K562 (cell line): ENCODE measurements around the gene TUBE1. TPM values are rescaled to one million over a fixed set of nuclear protein-coding genes. Genes with fewer than 3 reads are reported as not detected.

Experiments
- COPS2 ChIP-seq: fragments of 450-650 bp; conservative IDR thresholded peaks from 2 replicates; pipeline ENCODE4 v1.6.1; 2016; ENCODE audit warnings: mild to moderate bottlenecking, moderate library complexity
- CXXC5 ChIP-seq: fragments of 250-450 bp; sonication (Bioruptor Pico); IDR thresholded peaks from 2 replicates; pipeline ENCODE4 v1.8.0; 2022; ENCODE audit warnings: inconsistent platforms, mild to moderate bottlenecking, moderate library complexity
- FOXK1 ChIP-seq: sonication (generic); formaldehyde crosslinking; IDR thresholded peaks from 2 replicates; pipeline ENCODE4 v1.8.0; 2022; ENCODE audit warnings: missing genetic modification reagents, mild to moderate bottlenecking, borderline replicate concordance
- FOXP1 ChIP-seq: sonication (generic); formaldehyde crosslinking; IDR thresholded peaks from 2 replicates; pipeline ENCODE4 v1.8.0; 2022; ENCODE audit warnings: mild to moderate bottlenecking, missing genetic modification reagents
- GABPB1 ChIP-seq: sonication (generic); formaldehyde crosslinking; IDR thresholded peaks from 2 replicates; pipeline ENCODE4 v1.8.0; 2022; ENCODE audit warnings: mild to moderate bottlenecking, missing genetic modification reagents
- GATAD2A ChIP-seq: fragments of 450-650 bp; IDR thresholded peaks from 2 replicates; pipeline ENCODE4 v1.6.1; 2017
- GTF2F1 ChIP-seq: IDR thresholded peaks from 2 replicates; pipeline ENCODE4 v1.6.1; 2011; ENCODE audit warnings: low read depth, low read length, improper control_type of control experiment
- HDAC3 ChIP-seq: fragments of 450-650 bp; IDR thresholded peaks from 2 replicates; pipeline ENCODE4 v1.6.1; 2018; ENCODE audit warnings: borderline replicate concordance, mild to moderate bottlenecking, moderate library complexity; ENCODE audit not compliant: partially characterized antibody
- HMGN3 ChIP-seq: IDR thresholded peaks from 2 replicates; pipeline ENCODE4 v1.6.1; 2011; ENCODE audit warnings: borderline replicate concordance, low read depth, mild to moderate bottlenecking, mixed read lengths, low read length; ENCODE audit not compliant: insufficient read length; ENCODE audit errors: extremely low read depth
- KAT7 ChIP-seq: sonication (generic); formaldehyde crosslinking; IDR thresholded peaks from 2 replicates; pipeline ENCODE4 v1.8.0; 2022; ENCODE audit warnings: missing genetic modification reagents, mild to moderate bottlenecking, borderline replicate concordance
- KDM2B ChIP-seq: fragments of 250-450 bp; sonication (Bioruptor Pico); IDR thresholded peaks from 2 replicates; pipeline ENCODE4 v1.8.0; 2021; ENCODE audit warnings: mild to moderate bottlenecking, moderate library complexity
- MAX ChIP-seq: sonication (generic); formaldehyde crosslinking; IDR thresholded peaks from 2 replicates; pipeline ENCODE4 v1.9.0; 2022; ENCODE audit warnings: mild to moderate bottlenecking, missing genetic modification reagents
- MAZ ChIP-seq, 2 experiments: fragments of 450-650 bp in 1 of 2; sonication (generic) in 1 of 2; formaldehyde crosslinking; IDR thresholded peaks in 1 of 2; conservative IDR thresholded peaks in 1 of 2; 2 replicates each; pipeline versions ENCODE4 v1.4.0 to v1.5.0; 2020; ENCODE audit warnings: mild to moderate bottlenecking in 1 of 2, missing genetic modification reagents in 1 of 2
- MTA1 ChIP-seq: fragments of 450-650 bp; IDR thresholded peaks from 2 replicates; pipeline ENCODE4 v1.6.1; 2017; ENCODE audit warnings: borderline replicate concordance
- PHF8 ChIP-seq: fragments of 200-600 bp; sonication (generic); IDR thresholded peaks from 2 replicates; pipeline ENCODE4 v1.6.1; 2012; ENCODE audit warnings: mixed run types, mild to moderate bottlenecking, inconsistent platforms, low read length, moderate library complexity, borderline replicate concordance
- POLR2A ChIP-seq: fragments of 450-650 bp; conservative IDR thresholded peaks from 2 replicates; pipeline ENCODE4 v1.6.1; 2016
- POLR2B ChIP-seq: fragments of 450-650 bp; IDR thresholded peaks from 2 replicates; pipeline ENCODE4 v1.6.1; 2018; ENCODE audit warnings: low read depth; ENCODE audit not compliant: partially characterized antibody
- RBBP5 ChIP-seq: fragments of 200-600 bp; sonication (generic); IDR thresholded peaks from 2 replicates; pipeline ENCODE4 v1.6.1; 2012; ENCODE audit warnings: borderline replicate concordance, mild to moderate bottlenecking, low read length, control low read depth, inconsistent platforms; ENCODE audit not compliant: insufficient read depth, poor library complexity, severe bottlenecking
- RFX1 ChIP-seq: fragments of 450-650 bp; IDR thresholded peaks from 2 replicates; pipeline ENCODE4 v1.6.1; 2016; ENCODE audit warnings: mild to moderate bottlenecking, moderate library complexity
- SAP30 ChIP-seq: fragments of 200-600 bp; sonication (generic); IDR thresholded peaks from 2 replicates; pipeline ENCODE4 v1.6.1; 2012; ENCODE audit warnings: borderline replicate concordance, low read depth, mild to moderate bottlenecking, moderate library complexity, low read length, control low read depth, inconsistent platforms; ENCODE audit not compliant: insufficient read depth, poor library complexity, severe bottlenecking
- SP2 ChIP-seq: IDR thresholded peaks from 2 replicates; pipeline ENCODE4 v1.6.1; 2011; ENCODE audit warnings: mild to moderate bottlenecking, low read depth, low read length, moderate library complexity; ENCODE audit not compliant: poor library complexity, severe bottlenecking; ENCODE audit errors: extremely low read depth
- SUPT5H ChIP-seq: fragments of 450-650 bp; IDR thresholded peaks from 2 replicates; pipeline ENCODE4 v1.6.1; 2016
- ZNF197 ChIP-seq: fragments of 200-800 bp; sonication (Bioruptor generic); IDR thresholded peaks from 2 replicates; pipeline ENCODE4 v1.6.1; 2016; ENCODE audit warnings: low read depth, missing genetic modification characterization, missing compliant biosample characterization
- ZNF431 ChIP-seq: sonication (generic); formaldehyde crosslinking; IDR thresholded peaks from 2 replicates; pipeline ENCODE4 v1.8.0; 2022; ENCODE audit warnings: mild to moderate bottlenecking, missing genetic modification reagents
- polyA plus RNA-seq, 8 experiments: library from polyadenylated mRNA; depleted of rRNA in 4 of 8; stranded (reverse) in 5 of 8; unstranded in 3 of 8; fragments of >200 nt; fragmentation: Nextera tagmentation in 2 of 8; fragmentation: Illumina TruSeq in 1 of 8; extraction: Ambion mirVana in 2 of 8; extraction: Trizol in 1 of 8; gene quantifications; 2 replicates each; pipeline versions ENCODE4 v1.2.1 to v1.2.3, GENCODE V29; 2011 to 2014; ENCODE audit warnings: inconsistent platforms in 1 of 8, missing spikeins in 1 of 8
- total RNA-seq, 7 experiments: library from RNA; depleted of rRNA in 6 of 7; stranded (reverse); fragments of >200 nt in 6 of 7; fragmentation: Illumina TruSeq in 2 of 7; extraction: Trizol in 2 of 7; gene quantifications; 2 replicates each; pipeline versions ENCODE4 v1.2.1 to v1.2.3, GENCODE V29; 2011 to 2021; ENCODE audit warnings: low replicate concordance in 1 of 7
- TF ChIP-seq, protein P1 (sequence below): conservative IDR thresholded peaks from 2 replicates; pipeline ENCODE4 v1.6.1; 2011; ENCODE audit warnings: low read depth, mild to moderate bottlenecking, low read length; ENCODE audit not compliant: control insufficient read depth
- TF ChIP-seq, protein P2 (sequence below): sonication (generic); formaldehyde crosslinking; IDR thresholded peaks from 2 replicates; pipeline ENCODE4 v1.8.1; 2022; ENCODE audit warnings: missing genetic modification reagents

TUBE1 gene
- total and polyA plus RNA-seq, 9 of the 15 experiments (the other 6 are each of a cell fraction or from before 2014, with no cell fraction given): 18.9 to 58.4 (median 30.8) TPM

DNA sequence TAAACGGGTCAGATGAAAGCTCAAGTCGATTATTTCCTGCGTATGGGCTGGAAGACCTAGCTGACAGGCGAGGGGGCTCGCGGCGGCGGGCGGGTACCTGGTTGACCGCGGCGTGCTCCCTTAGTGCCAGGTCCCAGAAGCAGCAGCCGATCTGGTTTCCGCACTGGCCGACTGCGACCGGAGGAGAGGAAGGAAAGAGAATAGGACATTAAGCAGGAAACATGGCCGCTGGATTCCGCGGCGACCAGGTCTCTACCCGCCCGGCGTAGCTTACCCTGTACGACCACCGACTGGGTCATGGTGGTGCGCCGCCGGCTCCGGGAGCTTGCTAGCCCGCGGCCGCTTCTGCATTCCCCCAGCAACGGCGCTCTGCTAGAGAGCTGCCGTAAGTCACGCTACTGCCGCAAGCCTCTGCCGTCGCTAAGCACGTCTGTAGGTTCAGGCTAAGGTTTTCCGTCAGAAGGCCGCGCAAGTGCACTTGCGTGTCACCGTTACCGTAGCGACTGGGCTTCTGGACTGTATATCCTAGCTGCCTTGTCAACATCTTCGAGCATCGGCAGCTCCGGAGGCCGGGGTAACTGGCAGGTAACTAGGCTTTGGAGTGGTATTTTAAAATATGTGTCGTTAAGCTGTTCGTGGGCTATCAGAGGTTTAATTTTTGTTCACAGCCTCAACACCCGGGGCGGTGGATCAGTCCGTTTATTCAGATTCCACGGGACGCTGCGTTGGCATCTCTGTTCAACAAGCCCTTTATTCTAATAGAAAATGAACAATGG lies at the start of gene TUBE1, which contains the start of gene FAM229B (continued):
- 0 out of 2 replicates have a peak, but pooled peaks have one; percentile 64 for TF ChIP-seq FOXP1 (CRISPR knock-in tag)
- TF ChIP-seq SUPT5H: peak; percentile 95
- peak; percentile 23; the same call in 1 of the 2 replicates for TF ChIP-seq GABPB1
- TF ChIP-seq, protein P1, sequence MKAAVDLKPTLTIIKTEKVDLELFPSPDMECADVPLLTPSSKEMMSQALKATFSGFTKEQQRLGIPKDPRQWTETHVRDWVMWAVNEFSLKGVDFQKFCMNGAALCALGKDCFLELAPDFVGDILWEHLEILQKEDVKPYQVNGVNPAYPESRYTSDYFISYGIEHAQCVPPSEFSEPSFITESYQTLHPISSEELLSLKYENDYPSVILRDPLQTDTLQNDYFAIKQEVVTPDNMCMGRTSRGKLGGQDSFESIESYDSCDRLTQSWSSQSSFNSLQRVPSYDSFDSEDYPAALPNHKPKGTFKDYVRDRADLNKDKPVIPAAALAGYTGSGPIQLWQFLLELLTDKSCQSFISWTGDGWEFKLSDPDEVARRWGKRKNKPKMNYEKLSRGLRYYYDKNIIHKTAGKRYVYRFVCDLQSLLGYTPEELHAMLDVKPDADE: peak; percentile 80
- TF ChIP-seq FOXK1 (CRISPR knock-in tag): 0 out of 2 replicates have a peak, but pooled peaks have one; percentile 33
- TF ChIP-seq PHF8: peak; percentile 91
- no peak for TF ChIP-seq COPS2
- TF ChIP-seq HDAC3: peak; percentile 90
- no peak for TF ChIP-seq ZNF431 (CRISPR knock-in tag)
- peak; percentile 97 for TF ChIP-seq RFX1
- TF ChIP-seq KAT7 (CRISPR knock-in tag): no peak
- peak; percentile 35; the same call in 1 of the 2 replicates for TF ChIP-seq GTF2F1
- peak in 1 of 2 experiments; percentile 52; a peak in 1 of 4 replicates for TF ChIP-seq MAZ (CRISPR knock-in tag; conservative IDR thresholded peaks at IDR 0.05 in 1 of 2, IDR thresholded peaks at IDR 0.05 in 1 of 2)
- peak; percentile 94 for TF ChIP-seq RBBP5
- no peak for TF ChIP-seq SP2
- peak; percentile 56 for TF ChIP-seq HMGN3
- TF ChIP-seq POLR2B: peak; percentile 88
- no peak for TF ChIP-seq KDM2B (CRISPR knock-in tag)
- TF ChIP-seq POLR2A: peak; percentile 93
- TF ChIP-seq CXXC5 (CRISPR knock-in tag): peak; percentile 46; the same call in 1 of the 2 replicates
- 0 out of 2 replicates have a peak, but pooled peaks have one; percentile 31 for TF ChIP-seq MAX (CRISPR knock-in tag)
- TF ChIP-seq SAP30: peak; percentile 75
- TF ChIP-seq, protein P2, sequence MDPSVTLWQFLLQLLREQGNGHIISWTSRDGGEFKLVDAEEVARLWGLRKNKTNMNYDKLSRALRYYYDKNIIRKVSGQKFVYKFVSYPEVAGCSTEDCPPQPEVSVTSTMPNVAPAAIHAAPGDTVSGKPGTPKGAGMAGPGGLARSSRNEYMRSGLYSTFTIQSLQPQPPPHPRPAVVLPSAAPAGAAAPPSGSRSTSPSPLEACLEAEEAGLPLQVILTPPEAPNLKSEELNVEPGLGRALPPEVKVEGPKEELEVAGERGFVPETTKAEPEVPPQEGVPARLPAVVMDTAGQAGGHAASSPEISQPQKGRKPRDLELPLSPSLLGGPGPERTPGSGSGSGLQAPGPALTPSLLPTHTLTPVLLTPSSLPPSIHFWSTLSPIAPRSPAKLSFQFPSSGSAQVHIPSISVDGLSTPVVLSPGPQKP: no peak
- 0 out of 2 replicates have a peak, but pooled peaks have one; percentile 51 for TF ChIP-seq GATAD2A
- peak; percentile 13; the same call in 1 of the 2 replicates for TF ChIP-seq MTA1
- no peak for TF ChIP-seq ZNF197 (CRISPR knock-in tag)
